GM19351 (cell line): Measurements from ENCODE around the gene PPT2.
"Not testable (repeated sequence)": the region's sequence is repeated elsewhere in the genome, so short reads cannot be mapped to it uniquely, and the experiment has no call there.

Experiments used
- ATAC-seq: cut with Tn5 transposase; IDR thresholded peaks from one replicate; pipeline ENCODE4 v1.9.1; 2021; ENCODE audit warnings: mild to moderate bottlenecking, moderate library complexity; ENCODE audit not compliant: unreplicated experiment

The PPT2 gene

GRCh38 chr6:32127409-32127716, 26.6 kb upstream of the PPT2 start:
- ATAC-seq = no peak

GRCh38 chr6:32127717-32128592, 26.0 kb upstream of the PPT2 start, which contains the start of gene ATF6B:
TSS of gene ATF6B (minus strand) at chr6:32128246. CDS start at chr6:32128207, 39 bp downstream.
- ATAC-seq = peak; percentile 89

GRCh38 chr6:32128751-32129296, 25.1 kb upstream of the PPT2 start:
- no peak for ATAC-seq

GRCh38 chr6:32129297-32130088, 24.4 kb upstream of the PPT2 start:
- no peak for ATAC-seq

- no peak for ATAC-seq
Observed at GRCh38 chr6:32131439-32131948, 22.4 kb upstream of the PPT2 start.

GRCh38 chr6:32132110-32132509, 21.8 kb upstream of the PPT2 start:
- ATAC-seq = no peak

GRCh38 chr6:32133786-32134185, 20.2 kb upstream of the PPT2 start:
- no peak for ATAC-seq

GRCh38 chr6:32137454-32137853, 16.5 kb upstream of the PPT2 start:
- ATAC-seq = no peak

GRCh38 chr6:32139590-32139989, 14.4 kb upstream of the PPT2 start:
- ATAC-seq = no peak

GRCh38 chr6:32140420-32141046, 13.4 kb upstream of the PPT2 start:
- no peak for ATAC-seq

GRCh38 chr6:32144238-32144637, 9.7 kb upstream of the PPT2 start:
- not testable (repeated sequence) for ATAC-seq

- no peak for ATAC-seq
Observed at GRCh38 chr6:32146287-32146686, 7.7 kb upstream of the PPT2 start.

- no peak for ATAC-seq
Observed at GRCh38 chr6:32146687-32147086, 7.3 kb upstream of the PPT2 start.

GRCh38 chr6:32147401-32148132, 6.4 kb upstream of the PPT2 start:
- ATAC-seq = no peak

GRCh38 chr6:32148289-32149091, 5.5 kb upstream of the PPT2 start:
- ATAC-seq = no peak

GRCh38 chr6:32149092-32149755, 4.7 kb upstream of the PPT2 start:
- no peak for ATAC-seq

- no peak for ATAC-seq
Observed at GRCh38 chr6:32149932-32150870, 3.7 kb upstream of the PPT2 start.
